HG03064 (cell line): ENCODE results near the gene SLC19A1.

Source experiments
- ATAC-seq: cut with Tn5 transposase; IDR thresholded peaks from one replicate; pipeline ENCODE4 v1.9.1; 2021; ENCODE audit warnings: low read depth; ENCODE audit not compliant: unreplicated experiment

Gene SLC19A1

GRCh38 chr21:45472445-45473365 lies 69.5 kb downstream of the SLC19A1 start:
- no peak for ATAC-seq

DNA sequence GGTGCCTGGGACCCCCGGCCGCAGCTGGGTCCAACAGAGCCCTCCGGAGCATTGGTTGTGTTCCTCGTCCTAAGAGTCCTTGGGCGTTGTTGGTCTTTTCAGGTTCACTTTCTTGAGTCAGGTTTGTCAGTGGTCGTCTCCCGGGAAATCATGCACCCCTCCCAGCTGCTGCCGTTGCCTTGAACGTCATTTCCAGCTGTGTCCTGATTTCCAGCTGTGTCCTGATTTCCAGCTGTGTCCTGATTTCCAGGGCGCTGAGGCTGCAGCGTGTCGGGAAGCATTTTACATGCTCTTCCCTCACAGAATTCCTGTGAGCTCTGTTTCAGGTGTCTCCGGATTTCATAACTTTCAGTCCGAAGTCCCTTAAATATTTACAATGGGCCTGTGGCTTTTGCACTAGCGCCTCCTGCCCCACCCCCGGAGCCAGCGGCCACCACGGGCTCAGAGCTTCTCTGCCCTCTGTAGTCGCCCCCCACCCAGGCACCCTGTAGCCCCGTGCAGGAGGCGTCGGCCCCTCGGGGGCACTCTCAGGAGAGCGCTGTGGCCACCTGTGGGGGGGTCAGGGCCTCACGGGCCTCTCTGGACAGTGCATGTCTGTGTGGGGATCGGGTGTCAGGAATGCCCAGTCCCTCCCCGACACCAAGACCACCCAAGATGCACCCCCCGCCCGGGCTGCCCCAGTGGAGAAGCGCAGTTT lies 70.6 kb downstream of the SLC19A1 start:
- no peak for ATAC-seq

- no peak for ATAC-seq
Observed at GRCh38 chr21:45470773-45471524, 71.3 kb downstream of the SLC19A1 start.

GRCh38 chr21:45470087-45470515 lies 72.1 kb downstream of the SLC19A1 start:
- ATAC-seq = no peak

- ATAC-seq = no peak
Observed at GRCh38 chr21:45469273-45470086, 72.8 kb downstream of the SLC19A1 start.

DNA sequence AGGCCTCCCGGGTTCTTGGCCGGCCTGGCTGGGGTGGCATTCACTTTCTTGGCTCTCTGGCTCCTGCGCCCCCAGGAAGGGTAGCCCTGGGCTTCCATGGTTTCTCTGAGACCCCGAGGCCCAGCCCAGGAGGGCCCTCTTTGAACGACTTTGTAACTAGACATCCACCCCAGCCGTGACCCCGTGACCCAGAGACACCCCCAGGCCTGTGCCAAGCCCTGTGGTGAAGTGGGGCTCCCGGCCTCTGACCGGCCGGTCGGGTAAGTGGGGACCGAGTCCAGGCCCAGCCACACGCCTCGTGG lies 73.3 kb downstream of the SLC19A1 start:
- ATAC-seq = no peak

- ATAC-seq = no peak
Observed at GRCh38 chr21:45468051-45468970, 73.9 kb downstream of the SLC19A1 start.

GRCh38 chr21:45467221-45467779 lies 74.9 kb downstream of the SLC19A1 start:
- ATAC-seq = no peak

DNA sequence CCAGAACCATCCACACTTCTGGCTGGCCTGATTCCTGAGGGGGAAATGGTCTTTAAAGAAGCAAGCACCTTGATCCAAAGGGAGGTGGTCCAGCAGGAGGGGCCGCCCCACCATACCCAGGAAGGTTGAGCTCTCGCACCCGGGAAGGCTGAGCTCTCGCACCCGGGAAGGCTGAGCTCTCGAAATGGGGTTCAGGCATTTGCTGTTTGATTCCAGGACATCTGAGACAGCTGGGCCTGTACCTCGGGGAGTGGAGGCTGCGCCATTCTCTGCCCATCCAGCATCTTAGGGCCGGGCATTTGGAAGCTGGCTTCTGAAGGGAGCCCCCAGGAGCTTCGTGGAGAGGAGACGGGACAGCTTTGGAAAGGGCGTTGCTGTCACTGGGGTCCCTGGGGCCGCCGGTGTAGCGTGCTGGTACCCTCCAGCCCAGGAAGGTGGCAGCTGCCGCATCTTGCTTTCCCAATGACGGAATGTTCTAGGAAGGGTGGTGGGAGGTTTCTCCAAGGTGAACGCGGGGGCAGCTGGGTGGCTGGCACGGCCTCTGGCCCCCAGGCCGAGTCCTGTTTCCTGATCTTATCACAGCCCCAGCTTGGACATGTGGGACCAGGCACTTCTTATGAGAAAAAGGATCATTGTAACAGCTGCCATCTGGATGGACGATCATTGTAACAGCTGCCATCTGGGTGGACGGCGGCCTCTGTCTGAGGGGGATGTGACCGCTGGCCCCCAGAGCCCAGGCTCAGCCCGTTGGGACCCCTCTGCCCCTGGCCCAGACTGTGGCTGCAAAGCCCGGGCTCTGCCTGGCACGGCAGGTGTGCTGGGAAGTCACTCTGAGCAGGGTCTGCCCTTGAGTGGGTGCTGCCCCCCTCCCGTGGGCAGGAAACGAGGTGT lies 75.7 kb downstream of the SLC19A1 start:
- ATAC-seq = no peak

GRCh38 chr21:45465611-45466329 lies 76.5 kb downstream of the SLC19A1 start:
- no peak for ATAC-seq

DNA sequence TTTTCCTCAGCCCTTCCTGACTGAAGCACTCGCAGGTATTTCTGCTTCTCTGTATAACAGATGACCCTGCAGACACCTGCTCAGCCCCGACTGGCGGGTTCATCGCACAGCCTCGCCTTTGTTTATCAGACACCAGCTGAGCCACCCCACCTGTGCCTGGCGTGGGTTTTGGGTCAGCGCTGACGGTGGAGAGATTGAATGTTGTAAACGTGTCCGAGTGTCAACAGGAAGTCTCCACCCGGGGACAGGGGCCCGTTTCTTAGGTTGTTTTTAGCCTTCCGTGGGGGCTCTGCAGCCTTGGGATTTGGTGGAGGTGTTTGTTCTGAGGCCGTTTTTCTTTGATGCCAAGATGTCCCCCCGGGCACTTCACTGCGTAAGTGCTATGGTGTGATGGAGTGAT lies 77.1 kb downstream of the SLC19A1 start:
- no peak for ATAC-seq

- no peak for ATAC-seq
Observed at GRCh38 chr21:45464309-45464708, 77.9 kb downstream of the SLC19A1 start.

GRCh38 chr21:45463871-45464270 lies 78.4 kb downstream of the SLC19A1 start:
- ATAC-seq = no peak

GRCh38 chr21:45461806-45462341 lies 80.4 kb downstream of the SLC19A1 start:
- no peak for ATAC-seq

- no peak for ATAC-seq
Observed at GRCh38 chr21:45461369-45461750, 80.9 kb downstream of the SLC19A1 start.

DNA sequence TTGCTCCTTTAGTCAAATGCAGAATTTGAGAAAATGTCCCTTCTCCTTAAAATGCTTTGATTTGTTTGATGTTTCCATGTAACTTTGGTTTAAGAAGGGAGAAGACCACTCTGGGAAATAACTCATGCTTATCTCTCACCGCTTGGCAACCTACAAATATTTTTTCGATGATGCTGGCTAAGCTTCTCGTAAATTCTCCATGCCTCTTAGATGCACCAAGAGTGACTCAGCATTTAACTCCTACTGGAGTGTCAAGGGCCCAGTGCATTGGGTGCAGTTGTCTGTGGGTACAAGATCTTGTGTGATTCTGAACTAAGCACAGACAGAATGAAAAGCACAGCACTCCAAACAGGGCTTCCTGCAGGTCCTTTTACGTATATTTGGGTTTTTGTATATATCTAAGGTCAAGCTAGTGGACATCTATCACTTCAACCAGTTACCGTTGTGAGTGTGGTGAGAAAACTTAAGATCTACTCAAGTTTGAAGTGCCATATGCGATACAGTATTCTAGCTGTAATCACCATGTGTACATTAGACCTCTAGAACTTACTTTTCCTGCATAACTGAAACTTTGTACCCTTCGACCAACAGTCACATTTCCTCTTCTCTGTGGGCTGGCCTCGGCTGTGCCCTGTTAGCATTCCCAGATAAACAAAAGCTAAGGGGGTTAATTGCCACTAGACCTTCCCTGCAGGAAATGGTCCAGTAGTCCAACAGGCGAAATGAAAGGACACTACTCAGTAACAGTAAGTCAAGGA lies 81.5 kb downstream of the SLC19A1 start:
- ATAC-seq = no peak
